GM12873 (cell line): ENCODE measurements around the gene ALX1.

Source experiments
- TF ChIP-seq, protein P1 (sequence below): IDR thresholded peaks from 2 replicates; pipeline ENCODE4 v1.5.1; 2012; ENCODE audit warnings: low read depth, mild to moderate bottlenecking, moderate library complexity, low read length, control low read depth; ENCODE audit not compliant: insufficient read depth; ENCODE audit errors: missing control alignments

ALX1 gene

GRCh38 chr12:85280165-85280983 is at the start of gene ALX1:
Gene ALX1 (plus strand): TSS chr12:85280220. CDS start chr12:85280262, 42 bp downstream.
- TF ChIP-seq, protein P1, sequence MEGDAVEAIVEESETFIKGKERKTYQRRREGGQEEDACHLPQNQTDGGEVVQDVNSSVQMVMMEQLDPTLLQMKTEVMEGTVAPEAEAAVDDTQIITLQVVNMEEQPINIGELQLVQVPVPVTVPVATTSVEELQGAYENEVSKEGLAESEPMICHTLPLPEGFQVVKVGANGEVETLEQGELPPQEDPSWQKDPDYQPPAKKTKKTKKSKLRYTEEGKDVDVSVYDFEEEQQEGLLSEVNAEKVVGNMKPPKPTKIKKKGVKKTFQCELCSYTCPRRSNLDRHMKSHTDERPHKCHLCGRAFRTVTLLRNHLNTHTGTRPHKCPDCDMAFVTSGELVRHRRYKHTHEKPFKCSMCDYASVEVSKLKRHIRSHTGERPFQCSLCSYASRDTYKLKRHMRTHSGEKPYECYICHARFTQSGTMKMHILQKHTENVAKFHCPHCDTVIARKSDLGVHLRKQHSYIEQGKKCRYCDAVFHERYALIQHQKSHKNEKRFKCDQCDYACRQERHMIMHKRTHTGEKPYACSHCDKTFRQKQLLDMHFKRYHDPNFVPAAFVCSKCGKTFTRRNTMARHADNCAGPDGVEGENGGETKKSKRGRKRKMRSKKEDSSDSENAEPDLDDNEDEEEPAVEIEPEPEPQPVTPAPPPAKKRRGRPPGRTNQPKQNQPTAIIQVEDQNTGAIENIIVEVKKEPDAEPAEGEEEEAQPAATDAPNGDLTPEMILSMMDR: no peak

GRCh38 chr12:85237327-85237726 is 42.7 kb upstream of the ALX1 start:
- TF ChIP-seq, protein P1: no peak

DNA sequence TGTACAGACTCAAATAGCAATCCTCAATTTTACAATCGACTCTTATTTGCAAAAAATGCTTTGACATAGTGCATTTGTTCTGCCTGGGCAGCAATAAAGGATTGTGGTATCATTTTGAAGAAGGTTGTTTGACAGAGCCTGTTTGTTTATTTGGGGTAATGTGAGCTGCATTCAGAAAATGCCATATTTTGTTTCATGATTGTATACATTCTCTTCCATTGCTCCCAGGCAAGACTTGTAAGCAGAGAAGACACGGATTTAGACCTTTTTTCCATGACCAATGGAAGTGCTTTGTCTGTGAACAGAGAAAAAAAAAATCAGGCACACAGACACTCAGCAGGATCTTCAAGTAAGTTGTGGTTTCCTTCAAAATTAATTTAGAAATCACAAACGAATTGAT is 35.5 kb upstream of the ALX1 start:
- TF ChIP-seq, protein P1: no peak

GRCh38 chr12:85253853-85254252 is 26.2 kb upstream of the ALX1 start:
- TF ChIP-seq, protein P1: no peak

DNA sequence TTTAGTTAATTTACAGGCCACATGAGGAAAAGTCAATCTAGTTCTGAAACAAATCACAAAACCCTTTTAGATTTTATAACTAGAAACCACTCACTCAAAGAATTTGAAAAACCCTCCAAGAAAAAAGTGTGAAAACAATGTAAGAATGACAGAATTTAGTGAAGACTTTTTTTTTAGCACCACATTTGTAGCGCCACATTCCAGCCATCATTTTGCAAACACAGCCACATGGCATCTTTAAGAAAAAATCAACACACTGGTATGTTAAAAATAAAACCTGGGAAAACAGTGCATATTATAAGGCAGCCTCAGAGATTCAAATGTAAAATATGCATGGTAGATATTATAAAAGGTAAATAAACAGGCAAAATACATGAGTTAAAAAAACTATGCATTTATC is 22.3 kb upstream of the ALX1 start:
- TF ChIP-seq, protein P1: no peak

GRCh38 chr12:85260447-85260846 is 19.6 kb upstream of the ALX1 start:
- TF ChIP-seq, protein P1: no peak

GRCh38 chr12:85260896-85261295 is 19.1 kb upstream of the ALX1 start:
- TF ChIP-seq, protein P1: no peak
